SJCRH30 (cell line): Measurements from ENCODE around the gene SH3TC2. TPM values are rescaled to one million over a fixed set of nuclear protein-coding genes. Genes with fewer than 3 reads are reported as not detected.

Source experiments
- DNase-seq, 2 experiments: peaks; one replicate each; pipeline ENCODE4 v3.0.0-alpha.2; 2015 to 2020
- H3K27ac ChIP-seq: fragments of 250-450 bp; sonication (Bioruptor Pico); 2 replicates; pipeline ENCODE4 v1.5.1; 2020; ENCODE audit warnings: mild to moderate bottlenecking, moderate library complexity
- H3K27me3 ChIP-seq: fragments of 250-450 bp; sonication (Bioruptor Pico); 2 replicates; pipeline ENCODE4 v1.5.1; 2020; ENCODE audit warnings: mild to moderate bottlenecking, moderate library complexity
- H3K36me3 ChIP-seq: fragments of 250-450 bp; sonication (Bioruptor Pico); 2 replicates; pipeline ENCODE4 v1.5.1; 2020; ENCODE audit warnings: mild to moderate bottlenecking, moderate library complexity
- H3K4me1 ChIP-seq: fragments of 250-450 bp; sonication (Bioruptor Pico); 2 replicates; pipeline ENCODE4 v1.5.1; 2020; ENCODE audit warnings: mild to moderate bottlenecking, moderate library complexity
- H3K4me3 ChIP-seq: fragments of 250-450 bp; sonication (Bioruptor Pico); 2 replicates; pipeline ENCODE4 v1.5.1; 2020; ENCODE audit warnings: mild to moderate bottlenecking, moderate library complexity
- H3K9me3 ChIP-seq: fragments of 250-450 bp; sonication (Bioruptor Pico); replicated peaks from 2 replicates; pipeline ENCODE4 v1.5.1; 2020; ENCODE audit warnings: mild to moderate bottlenecking, moderate library complexity
- total RNA-seq: library from RNA; depleted of rRNA; stranded (reverse); fragments of >200 nt; shearing (Covaris generic); gene quantifications from 2 replicates; pipeline ENCODE4 v1.2.3, GENCODE V29; 2014

Gene SH3TC2
- total RNA-seq, 1 experiment from 2014 or later, result 14.1 TPM

GRCh38 chr5:149046196-149046829 is 16.5 kb downstream of the SH3TC2 start:
- peaks cover 4% of the 10 kb centered on the region; the same call in 1 of the 2 replicates for H3K36me3 ChIP-seq
- no peak overlapping the region for H3K4me3 ChIP-seq
- H3K9me3 ChIP-seq, result no peaks in the 10 kb centered on the region
- no peaks in the 10 kb centered on the region for H3K4me1 ChIP-seq
- no peak for DNase-seq
- no peaks in the 10 kb centered on the region for H3K27me3 ChIP-seq
- H3K27ac ChIP-seq, result no peak overlapping the region

- Histone ChIP-seq H3K36me3 (peaks cover 7% of the 10 kb centered on the region), H3K27ac (no peak overlapping the region), H3K9me3 (no peaks in the 10 kb centered on the region), H3K4me1 (no peaks in the 10 kb centered on the region), H3K27me3 (no peaks in the 10 kb centered on the region), H3K4me3 (no peak overlapping the region)
- DNase-seq, result no peak
Measured at GRCh38 chr5:149045089-149045460, 17.8 kb downstream of the SH3TC2 start.

- no peak for DNase-seq
- no peak overlapping the region for H3K4me3 ChIP-seq
- H3K27ac ChIP-seq, result no peak overlapping the region
- peaks cover 7% of the 10 kb centered on the region for H3K36me3 ChIP-seq
- no peaks in the 10 kb centered on the region for H3K4me1 ChIP-seq
- H3K9me3 ChIP-seq, result no peaks in the 10 kb centered on the region
- H3K27me3 ChIP-seq, result no peaks in the 10 kb centered on the region
Measured at GRCh38 chr5:149044453-149045088, 18.3 kb downstream of the SH3TC2 start.

- Histone ChIP-seq H3K4me3 (no peak overlapping the region), H3K4me1 (no peaks in the 10 kb centered on the region), H3K9me3 (no peaks in the 10 kb centered on the region), H3K36me3 (peaks cover 7% of the 10 kb centered on the region), H3K27ac (no peak overlapping the region), H3K27me3 (no peaks in the 10 kb centered on the region)
- no peak for DNase-seq
Measured at GRCh38 chr5:149043641-149044040, 19.2 kb downstream of the SH3TC2 start.

- H3K27me3 ChIP-seq, result no peaks in the 10 kb centered on the region
- peaks cover 7% of the 10 kb centered on the region for H3K4me1 ChIP-seq
- H3K27ac ChIP-seq, result no peak overlapping the region
- H3K4me3 ChIP-seq, result no peak overlapping the region
- H3K9me3 ChIP-seq, result no peaks in the 10 kb centered on the region
- H3K36me3 ChIP-seq, result peaks cover 7% of the 10 kb centered on the region
- DNase-seq, result no peak
Measured at GRCh38 chr5:149042865-149043264, 20.0 kb downstream of the SH3TC2 start.

GRCh38 chr5:149041242-149041641 is 21.6 kb downstream of the SH3TC2 start:
- no peak overlapping the region for H3K4me3 ChIP-seq
- H3K36me3 ChIP-seq, result peaks cover 3% of the 10 kb centered on the region; the same call in 1 of the 2 replicates
- H3K4me1 ChIP-seq, result peaks cover 15% of the 10 kb centered on the region
- H3K9me3 ChIP-seq, result no peaks in the 10 kb centered on the region
- no peaks in the 10 kb centered on the region for H3K27me3 ChIP-seq
- H3K27ac ChIP-seq, result no peak overlapping the region
- DNase-seq, result no peak

- DNase-seq, result no peak
- Histone ChIP-seq H3K4me3 (no peak overlapping the region), H3K27ac (no peak overlapping the region), H3K9me3 (no peaks in the 10 kb centered on the region), H3K27me3 (no peaks in the 10 kb centered on the region), H3K36me3 (peaks cover 3% of the 10 kb centered on the region; the same call in 1 of the 2 replicates), H3K4me1 (peaks cover 15% of the 10 kb centered on the region)
Measured at GRCh38 chr5:149040421-149040820, 22.4 kb downstream of the SH3TC2 start.

- no peak for DNase-seq
- H3K9me3 ChIP-seq, result no peaks in the 10 kb centered on the region
- H3K4me3 ChIP-seq, result no peak overlapping the region
- H3K4me1 ChIP-seq, result peaks cover 19% of the 10 kb centered on the region
- no peak overlapping the region for H3K27ac ChIP-seq
- H3K36me3 ChIP-seq, result peaks cover 3% of the 10 kb centered on the region; the same call in 1 of the 2 replicates
- H3K27me3 ChIP-seq, result no peaks in the 10 kb centered on the region
Measured at GRCh38 chr5:149039506-149039905, 23.4 kb downstream of the SH3TC2 start.

- Histone ChIP-seq H3K9me3 (no peaks in the 10 kb centered on the region), H3K27ac (peak overlapping the region; percentile 50), H3K36me3 (peaks cover 3% of the 10 kb centered on the region; the same call in 1 of the 2 replicates), H3K4me1 (peaks cover 19% of the 10 kb centered on the region), H3K27me3 (no peaks in the 10 kb centered on the region), H3K4me3 (no peak overlapping the region)
- no peak for DNase-seq
Measured at GRCh38 chr5:149038336-149039080, 24.4 kb downstream of the SH3TC2 start.

- DNase-seq, result peak; percentile 72 to 89
- Histone ChIP-seq H3K27ac (peak overlapping the region; percentile 50), H3K4me1 (peaks cover 19% of the 10 kb centered on the region), H3K4me3 (no peak overlapping the region), H3K27me3 (no peaks in the 10 kb centered on the region), H3K36me3 (peaks cover 3% of the 10 kb centered on the region; the same call in 1 of the 2 replicates), H3K9me3 (no peaks in the 10 kb centered on the region)
Measured at GRCh38 chr5:149037817-149038216, 25.0 kb downstream of the SH3TC2 start.

GRCh38 chr5:149036970-149037369 is 25.9 kb downstream of the SH3TC2 start:
- peaks cover 19% of the 10 kb centered on the region for H3K4me1 ChIP-seq
- no peak overlapping the region for H3K4me3 ChIP-seq
- no peak for DNase-seq

GRCh38 chr5:149036168-149036567 is 26.7 kb downstream of the SH3TC2 start:
- no peak overlapping the region for H3K4me3 ChIP-seq
- H3K4me1 ChIP-seq, result peaks cover 21% of the 10 kb centered on the region
- no peaks in the 10 kb centered on the region for H3K9me3 ChIP-seq
- H3K27ac ChIP-seq, result no peak overlapping the region
- H3K36me3 ChIP-seq, result peaks cover 3% of the 10 kb centered on the region; the same call in 1 of the 2 replicates
- DNase-seq, result no peak
- no peaks in the 10 kb centered on the region for H3K27me3 ChIP-seq

More at GRCh38 chr5:149036970-149037369, 25.9 kb downstream of the SH3TC2 start:
- Histone ChIP-seq H3K27ac (peak overlapping the region; percentile 50; the same call in 1 of the 2 replicates), H3K9me3 (no peaks in the 10 kb centered on the region), H3K27me3 (no peaks in the 10 kb centered on the region), H3K36me3 (peaks cover 3% of the 10 kb centered on the region; the same call in 1 of the 2 replicates)

- no peaks in the 10 kb centered on the region for H3K9me3 ChIP-seq
- no peak overlapping the region for H3K27ac ChIP-seq
- peak; percentile 75 to 89 for DNase-seq
- no peaks in the 10 kb centered on the region for H3K36me3 ChIP-seq
- no peaks in the 10 kb centered on the region for H3K27me3 ChIP-seq
- H3K4me3 ChIP-seq, result no peak overlapping the region
- peaks cover 28% of the 10 kb centered on the region for H3K4me1 ChIP-seq
Measured at GRCh38 chr5:149035372-149035790, 27.5 kb downstream of the SH3TC2 start.

- DNase-seq, result no peak
- Histone ChIP-seq H3K27ac (peak overlapping the region; percentile 4; the same call in 1 of the 2 replicates), H3K4me1 (peaks cover 20% of the 10 kb centered on the region), H3K4me3 (no peak overlapping the region), H3K36me3 (no peaks in the 10 kb centered on the region), H3K27me3 (no peaks in the 10 kb centered on the region), H3K9me3 (no peaks in the 10 kb centered on the region)
Measured at GRCh38 chr5:149030838-149031397, 31.9 kb downstream of the SH3TC2 start.

GRCh38 chr5:149030392-149030791 is 32.5 kb downstream of the SH3TC2 start:
- H3K27ac ChIP-seq, result peak overlapping the region; percentile 4; the same call in 1 of the 2 replicates
- DNase-seq, result peak; percentile 85 to 92

More at GRCh38 chr5:149030392-149030791, 32.5 kb downstream of the SH3TC2 start:
- no peaks in the 10 kb centered on the region for H3K36me3 ChIP-seq
- peaks cover 20% of the 10 kb centered on the region for H3K4me1 ChIP-seq
- no peaks in the 10 kb centered on the region for H3K9me3 ChIP-seq
- H3K27me3 ChIP-seq, result no peaks in the 10 kb centered on the region
- no peak overlapping the region for H3K4me3 ChIP-seq
